GM23338 (cell line): ENCODE measurements around the gene APH1B. TPM values are rescaled to one million over a fixed set of nuclear protein-coding genes. Genes with fewer than 3 reads are reported as not detected.

ENCODE experiments used
- ATAC-seq: fragments of 200-7000 bp; cut with Tn5 transposase; 3 replicates; pipeline ENCODE4 v1.9.1; 2020
- DNase-seq: peaks from one replicate; pipeline ENCODE4 v3.0.0-alpha.2; 2015; ENCODE audit warnings: low spot score
- H2AFZ ChIP-seq: fragments of 200-600 bp; sonication (generic); 2 replicates; pipeline ENCODE4 v1.8.0; 2016; ENCODE audit warnings: antibody characterized with exemption, mild to moderate bottlenecking, moderate library complexity
- H3F3A ChIP-seq: fragments of 200-600 bp; sonication (generic); replicated peaks from 2 replicates; pipeline ENCODE4 v1.8.0; 2017; ENCODE audit warnings: antibody characterized with exemption, mixed run types, low read depth
- H3K27ac ChIP-seq: fragments of 200-600 bp; sonication (generic); 2 replicates; pipeline ENCODE4 v1.6.1; 2016; ENCODE audit warnings: low read depth
- H3K27me3 ChIP-seq: fragments of 200-600 bp; sonication (generic); 2 replicates; pipeline ENCODE4 v1.8.0; 2016; ENCODE audit warnings: mild to moderate bottlenecking, mixed run types, moderate library complexity; ENCODE audit not compliant: insufficient read depth
- H3K36me3 ChIP-seq: fragments of 200-600 bp; sonication (generic); 2 replicates; pipeline ENCODE4 v1.8.0; 2016; ENCODE audit warnings: mild to moderate bottlenecking; ENCODE audit not compliant: insufficient read depth
- H3K4me1 ChIP-seq: fragments of 200-600 bp; sonication (generic); 2 replicates; pipeline ENCODE4 v1.8.0; 2016; ENCODE audit warnings: mild to moderate bottlenecking, moderate library complexity; ENCODE audit not compliant: insufficient read depth
- H3K4me2 ChIP-seq: fragments of 200-600 bp; sonication (generic); 2 replicates; pipeline ENCODE4 v1.7.1; 2017; ENCODE audit warnings: mixed run types
- H3K4me3 ChIP-seq: fragments of 200-600 bp; sonication (generic); 2 replicates; pipeline ENCODE4 v1.6.1; 2016; ENCODE audit warnings: mixed run types
- H3K79me2 ChIP-seq: fragments of 200-600 bp; sonication (generic); replicated peaks from 2 replicates; pipeline ENCODE4 v1.8.0; 2017; ENCODE audit warnings: mild to moderate bottlenecking; ENCODE audit not compliant: insufficient read depth
- H3K9me2 ChIP-seq: fragments of 200-600 bp; sonication (generic); 2 replicates; pipeline ENCODE4 v1.8.0; 2017; ENCODE audit not compliant: insufficient read depth
- H4K20me1 ChIP-seq: fragments of 200-600 bp; sonication (generic); replicated peaks from 2 replicates; pipeline ENCODE4 v1.8.0; 2017; ENCODE audit warnings: mild to moderate bottlenecking; ENCODE audit not compliant: insufficient read depth
- H3K27ac Mint-ChIP-seq: 2 replicates; pipeline ENCODE4 v1.8.0; 2020; ENCODE audit warnings: inconsistent platforms, mild to moderate bottlenecking, moderate library complexity, mixed read lengths
- H3K27me3 Mint-ChIP-seq: 3 replicates; pipeline ENCODE4 v1.8.0; 2022; ENCODE audit warnings: low read depth, mild to moderate bottlenecking, moderate library complexity, mixed read lengths, inconsistent platforms; ENCODE audit not compliant: insufficient read depth, poor library complexity
- H3K36me3 Mint-ChIP-seq: 3 replicates; pipeline ENCODE4 v1.8.0; 2021; ENCODE audit warnings: low read depth, mild to moderate bottlenecking, inconsistent platforms, moderate library complexity, mixed read lengths
- H3K4me1 Mint-ChIP-seq: 3 replicates; pipeline ENCODE4 v1.8.0; 2020; ENCODE audit warnings: mild to moderate bottlenecking, inconsistent platforms, mixed read lengths
- H3K4me3 Mint-ChIP-seq: 3 replicates; pipeline ENCODE4 v1.8.0; 2021; ENCODE audit warnings: moderate library complexity, mild to moderate bottlenecking, inconsistent platforms, mixed read lengths
- H3K9me3 Mint-ChIP-seq: 3 replicates; pipeline ENCODE4 v1.8.0; 2020; ENCODE audit warnings: moderate library complexity, mild to moderate bottlenecking, inconsistent platforms, mixed read lengths
- CREB1 ChIP-seq: fragments of 250-450 bp; sonication (Bioruptor Pico); IDR thresholded peaks from 2 replicates; pipeline ENCODE4 v1.5.0; 2020; ENCODE audit warnings: low read depth, mild to moderate bottlenecking, moderate library complexity
- EZH2 ChIP-seq: fragments of 200-600 bp; sonication (generic); IDR thresholded peaks from one replicate; pipeline ENCODE4 v1.8.0; 2017; ENCODE audit warnings: antibody characterized with exemption, mild to moderate bottlenecking, low read depth; ENCODE audit not compliant: unreplicated experiment
- EZH2phosphoT487 ChIP-seq: fragments of 200-600 bp; sonication (generic); IDR thresholded peaks from one replicate; pipeline ENCODE4 v1.8.1; 2018; ENCODE audit warnings: antibody characterized with exemption; ENCODE audit not compliant: unreplicated experiment
- JUNB ChIP-seq: IDR thresholded peaks from one replicate; pipeline ENCODE4 v1.6.1; 2016; ENCODE audit warnings: antibody characterized with exemption; ENCODE audit not compliant: unreplicated experiment
- NANOG ChIP-seq: IDR thresholded peaks from 2 replicates; pipeline ENCODE4 v1.6.1; 2016; ENCODE audit warnings: antibody characterized with exemption, borderline replicate concordance
- POLR2AphosphoS5 ChIP-seq: IDR thresholded peaks from 2 replicates; pipeline ENCODE4 v1.6.1; 2016; ENCODE audit warnings: antibody characterized with exemption, low read depth
- STAT1 ChIP-seq: IDR thresholded peaks from one replicate; pipeline ENCODE4 v1.6.1; 2016; ENCODE audit warnings: antibody characterized with exemption; ENCODE audit not compliant: unreplicated experiment
- ZNF114 ChIP-seq: fragments of 250-450 bp; sonication (Bioruptor Pico); IDR thresholded peaks from 2 replicates; pipeline ENCODE4 v1.5.0; 2020; ENCODE audit warnings: mild to moderate bottlenecking, moderate library complexity
- ZNF331 ChIP-seq: fragments of 250-450 bp; sonication (Bioruptor Pico); IDR thresholded peaks from 2 replicates; pipeline ENCODE4 v1.5.0; 2020; ENCODE audit warnings: low read depth, mild to moderate bottlenecking, moderate library complexity
- ZNF462 ChIP-seq: fragments of 250-450 bp; sonication (Bioruptor Pico); IDR thresholded peaks from 2 replicates; pipeline ENCODE4 v1.5.0; 2020; ENCODE audit warnings: mild to moderate bottlenecking, moderate library complexity
- polyA plus RNA-seq: library from polyadenylated mRNA; unstranded; fragments of >200 nt; fragmentation: Nextera tagmentation; extraction: Ambion mirVana; gene quantifications from 2 replicates; pipeline ENCODE4 v1.2.1, GENCODE V29; 2016
- total RNA-seq: library from RNA; depleted of rRNA; stranded (reverse); fragments of >200 nt; shearing (Covaris generic); gene quantifications from 2 replicates; pipeline ENCODE4 v1.2.3, GENCODE V29; 2014
- TF ChIP-seq, protein P1 (sequence below): IDR thresholded peaks from one replicate; pipeline ENCODE4 v1.6.1; 2018; ENCODE audit warnings: antibody characterized with exemption; ENCODE audit not compliant: unreplicated experiment
- TF ChIP-seq, protein P2 (sequence below), 2 experiments: fragments of 200-600 bp in 1 of 2; sonication (generic) in 1 of 2; conservative IDR thresholded peaks; 2 replicates each; pipeline versions ENCODE4 v1.5.1 to v1.6.1; 2016 to 2017; ENCODE audit warnings: antibody characterized with exemption in 2 of 2, low read depth in 2 of 2, mild to moderate bottlenecking in 2 of 2, moderate library complexity in 1 of 2

The APH1B gene
- total and polyA plus RNA-seq, 2 experiments from 2014 or later = 14.3 to 24.4 TPM

GRCh38 chr15:63294359-63294758, 17.0 kb downstream of the APH1B start:
- Mint-ChIP-seq H3K27ac (no peak overlapping the region), H3K27me3 (no peaks in the 10 kb centered on the region), H3K9me3 (no peaks in the 10 kb centered on the region; the same call in 2 of the 3 replicates), H3K36me3 (peaks cover 27% of the 10 kb centered on the region; the same call in 2 of the 3 replicates), H3K4me3 (no peak overlapping the region), H3K4me1 (peaks cover 6% of the 10 kb centered on the region; the same call in 2 of the 3 replicates)
- Histone ChIP-seq H3K9me2 (no peaks in the 10 kb centered on the region), H3K4me1 (no peaks in the 10 kb centered on the region), H3K4me3 (no peak overlapping the region), H3F3A (no peaks in the 10 kb centered on the region), H3K36me3 (no peaks in the 10 kb centered on the region), H4K20me1 (no peaks in the 10 kb centered on the region), H3K4me2 (no peak overlapping the region), H3K27me3 (no peaks in the 10 kb centered on the region), H3K27ac (no peak overlapping the region), H3K79me2 (no peaks in the 10 kb centered on the region), H2AFZ (no peak overlapping the region)
- DNase-seq = no peak
- ATAC-seq = no peak
- no peak for TF ChIP-seq STAT1
- no peak for TF ChIP-seq ZNF114 (CRISPR knock-in tag)

DNA sequence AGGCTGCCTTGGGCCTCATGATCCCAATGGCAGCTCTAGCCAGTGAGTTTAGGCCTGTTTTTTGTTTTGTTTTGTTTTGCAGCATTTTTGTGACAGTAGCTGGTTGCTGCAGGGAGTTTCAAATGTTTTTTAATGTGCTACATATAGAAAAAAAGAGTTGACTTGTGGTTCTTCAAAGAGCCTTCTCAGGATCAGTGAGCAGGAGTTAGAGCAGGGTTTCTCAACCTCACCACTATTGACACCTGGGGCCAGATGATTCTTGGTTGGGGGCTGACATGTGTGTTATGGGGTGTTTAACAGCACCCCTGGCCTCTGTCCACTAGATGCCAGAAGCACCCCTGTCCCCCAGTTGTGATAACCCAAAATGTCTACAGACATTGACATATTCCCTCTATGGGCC, 17.9 kb downstream of the APH1B start:
- peaks cover 14% of the 10 kb centered on the region for H3K4me1 Mint-ChIP-seq
- H3K36me3 ChIP-seq = no peaks in the 10 kb centered on the region
- H3K4me1 ChIP-seq = no peaks in the 10 kb centered on the region
- H2AFZ ChIP-seq = no peak overlapping the region
- no peak overlapping the region for H3K27ac Mint-ChIP-seq
- no peaks in the 10 kb centered on the region; the same call in 2 of the 3 replicates for H3K9me3 Mint-ChIP-seq
- H3F3A ChIP-seq = no peaks in the 10 kb centered on the region
- no peak for DNase-seq
- H3K36me3 Mint-ChIP-seq = peaks cover 30% of the 10 kb centered on the region; the same call in 2 of the 3 replicates
- H3K27me3 ChIP-seq = no peaks in the 10 kb centered on the region
- no peak overlapping the region for H3K4me3 ChIP-seq
- H3K9me2 ChIP-seq = no peaks in the 10 kb centered on the region
- ATAC-seq = no peak
- H4K20me1 ChIP-seq = no peaks in the 10 kb centered on the region
- no peak overlapping the region for H3K4me2 ChIP-seq
- no peak overlapping the region for H3K4me3 Mint-ChIP-seq
- H3K27ac ChIP-seq = no peak overlapping the region
- no peaks in the 10 kb centered on the region for H3K79me2 ChIP-seq
- H3K27me3 Mint-ChIP-seq = no peaks in the 10 kb centered on the region
- TF ChIP-seq, protein P1, sequence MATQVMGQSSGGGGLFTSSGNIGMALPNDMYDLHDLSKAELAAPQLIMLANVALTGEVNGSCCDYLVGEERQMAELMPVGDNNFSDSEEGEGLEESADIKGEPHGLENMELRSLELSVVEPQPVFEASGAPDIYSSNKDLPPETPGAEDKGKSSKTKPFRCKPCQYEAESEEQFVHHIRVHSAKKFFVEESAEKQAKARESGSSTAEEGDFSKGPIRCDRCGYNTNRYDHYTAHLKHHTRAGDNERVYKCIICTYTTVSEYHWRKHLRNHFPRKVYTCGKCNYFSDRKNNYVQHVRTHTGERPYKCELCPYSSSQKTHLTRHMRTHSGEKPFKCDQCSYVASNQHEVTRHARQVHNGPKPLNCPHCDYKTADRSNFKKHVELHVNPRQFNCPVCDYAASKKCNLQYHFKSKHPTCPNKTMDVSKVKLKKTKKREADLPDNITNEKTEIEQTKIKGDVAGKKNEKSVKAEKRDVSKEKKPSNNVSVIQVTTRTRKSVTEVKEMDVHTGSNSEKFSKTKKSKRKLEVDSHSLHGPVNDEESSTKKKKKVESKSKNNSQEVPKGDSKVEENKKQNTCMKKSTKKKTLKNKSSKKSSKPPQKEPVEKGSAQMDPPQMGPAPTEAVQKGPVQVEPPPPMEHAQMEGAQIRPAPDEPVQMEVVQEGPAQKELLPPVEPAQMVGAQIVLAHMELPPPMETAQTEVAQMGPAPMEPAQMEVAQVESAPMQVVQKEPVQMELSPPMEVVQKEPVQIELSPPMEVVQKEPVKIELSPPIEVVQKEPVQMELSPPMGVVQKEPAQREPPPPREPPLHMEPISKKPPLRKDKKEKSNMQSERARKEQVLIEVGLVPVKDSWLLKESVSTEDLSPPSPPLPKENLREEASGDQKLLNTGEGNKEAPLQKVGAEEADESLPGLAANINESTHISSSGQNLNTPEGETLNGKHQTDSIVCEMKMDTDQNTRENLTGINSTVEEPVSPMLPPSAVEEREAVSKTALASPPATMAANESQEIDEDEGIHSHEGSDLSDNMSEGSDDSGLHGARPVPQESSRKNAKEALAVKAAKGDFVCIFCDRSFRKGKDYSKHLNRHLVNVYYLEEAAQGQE = no peak
- no peak for TF ChIP-seq ZNF331 (CRISPR knock-in tag)
- TF ChIP-seq JUNB = no peak
- TF ChIP-seq NANOG = no peak
- TF ChIP-seq POLR2AphosphoS5 = no peak
- no peak for TF ChIP-seq EZH2phosphoT487
- TF ChIP-seq, protein P2, sequence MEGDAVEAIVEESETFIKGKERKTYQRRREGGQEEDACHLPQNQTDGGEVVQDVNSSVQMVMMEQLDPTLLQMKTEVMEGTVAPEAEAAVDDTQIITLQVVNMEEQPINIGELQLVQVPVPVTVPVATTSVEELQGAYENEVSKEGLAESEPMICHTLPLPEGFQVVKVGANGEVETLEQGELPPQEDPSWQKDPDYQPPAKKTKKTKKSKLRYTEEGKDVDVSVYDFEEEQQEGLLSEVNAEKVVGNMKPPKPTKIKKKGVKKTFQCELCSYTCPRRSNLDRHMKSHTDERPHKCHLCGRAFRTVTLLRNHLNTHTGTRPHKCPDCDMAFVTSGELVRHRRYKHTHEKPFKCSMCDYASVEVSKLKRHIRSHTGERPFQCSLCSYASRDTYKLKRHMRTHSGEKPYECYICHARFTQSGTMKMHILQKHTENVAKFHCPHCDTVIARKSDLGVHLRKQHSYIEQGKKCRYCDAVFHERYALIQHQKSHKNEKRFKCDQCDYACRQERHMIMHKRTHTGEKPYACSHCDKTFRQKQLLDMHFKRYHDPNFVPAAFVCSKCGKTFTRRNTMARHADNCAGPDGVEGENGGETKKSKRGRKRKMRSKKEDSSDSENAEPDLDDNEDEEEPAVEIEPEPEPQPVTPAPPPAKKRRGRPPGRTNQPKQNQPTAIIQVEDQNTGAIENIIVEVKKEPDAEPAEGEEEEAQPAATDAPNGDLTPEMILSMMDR (conservative IDR thresholded peaks at IDR 0.05; ENCODE audit: low read depth in 2 of 2) = no peak
- TF ChIP-seq STAT1 = no peak
- no peak for TF ChIP-seq ZNF462 (CRISPR knock-in tag)
- TF ChIP-seq EZH2 = no peak
- TF ChIP-seq CREB1 (CRISPR knock-in tag) = no peak
